ENCODE measurements around the gene ECHS1. TPM values are rescaled to one million over a fixed set of nuclear protein-coding genes. Genes with fewer than 3 reads are reported as not detected.

The ECHS1 gene
- total RNA-seq, 1 experiment from 2014 or later, result 90.7 TPM

DNA sequence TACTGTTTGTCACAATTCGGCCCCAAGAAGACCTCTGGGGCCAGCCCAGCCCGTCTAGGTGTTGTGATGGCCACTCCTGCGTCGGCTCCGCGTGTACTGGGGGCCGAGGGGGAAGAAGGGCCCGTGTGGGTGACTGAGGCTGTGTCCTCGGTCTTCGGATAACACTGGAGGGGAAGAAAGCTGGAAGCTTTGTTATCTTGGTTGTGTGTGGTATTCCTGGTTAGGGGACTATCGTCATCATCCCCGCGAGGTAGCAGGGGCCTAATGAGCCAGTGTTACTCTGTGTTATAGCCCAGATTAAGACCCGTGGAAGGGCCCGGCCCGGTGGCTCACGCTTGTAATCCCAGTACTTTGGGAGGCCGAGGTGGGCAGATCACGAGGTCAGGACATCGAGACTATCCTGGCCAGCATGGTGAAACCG lies 21.7 kb upstream of the ECHS1 start:
- H3K27me3 ChIP-seq (ENCODE audit: insufficient read depth, low read depth), result no peaks in the 10 kb centered on the region
- H3K4me2 ChIP-seq, result peak overlapping the region; percentile 89
- BruUV-seq (replicated peaks), result TSS peak; percentile 34
- peaks cover 10% of the 10 kb centered on the region; the same call in 1 of the 2 replicates for H3F3A ChIP-seq (ENCODE audit: insufficient read depth, low read depth)
- no peak for DNase-seq
- H2AFZ ChIP-seq, result peak overlapping the region; percentile 87
- peaks cover 7% of the 10 kb centered on the region; the same call in 1 of the 2 replicates for H3K4me1 ChIP-seq (replicated peaks; ENCODE audit: insufficient read depth)
- ChIA-PET CTCF (interaction anchor here (0.5 kb wide), 1 partner anchor 34 kb away, joined by 8 read pairs; no protein-coding TSS in a partner anchor), POLR2A (ENCODE audit: unreplicated experiment) (no interaction called here)
- H3K4me3 ChIP-seq, result peak overlapping the region; percentile 97
- no peaks in the 10 kb centered on the region for H3K9me3 ChIP-seq (ENCODE audit: insufficient read depth, low read depth)
- H3K27ac ChIP-seq, result peak overlapping the region; percentile 84
- no peaks in the 10 kb centered on the region for H4K20me1 ChIP-seq (ENCODE audit: insufficient read depth)
- H3K36me3 ChIP-seq (ENCODE audit: low read depth), result no peaks in the 10 kb centered on the region
- TF ChIP-seq, protein P1, sequence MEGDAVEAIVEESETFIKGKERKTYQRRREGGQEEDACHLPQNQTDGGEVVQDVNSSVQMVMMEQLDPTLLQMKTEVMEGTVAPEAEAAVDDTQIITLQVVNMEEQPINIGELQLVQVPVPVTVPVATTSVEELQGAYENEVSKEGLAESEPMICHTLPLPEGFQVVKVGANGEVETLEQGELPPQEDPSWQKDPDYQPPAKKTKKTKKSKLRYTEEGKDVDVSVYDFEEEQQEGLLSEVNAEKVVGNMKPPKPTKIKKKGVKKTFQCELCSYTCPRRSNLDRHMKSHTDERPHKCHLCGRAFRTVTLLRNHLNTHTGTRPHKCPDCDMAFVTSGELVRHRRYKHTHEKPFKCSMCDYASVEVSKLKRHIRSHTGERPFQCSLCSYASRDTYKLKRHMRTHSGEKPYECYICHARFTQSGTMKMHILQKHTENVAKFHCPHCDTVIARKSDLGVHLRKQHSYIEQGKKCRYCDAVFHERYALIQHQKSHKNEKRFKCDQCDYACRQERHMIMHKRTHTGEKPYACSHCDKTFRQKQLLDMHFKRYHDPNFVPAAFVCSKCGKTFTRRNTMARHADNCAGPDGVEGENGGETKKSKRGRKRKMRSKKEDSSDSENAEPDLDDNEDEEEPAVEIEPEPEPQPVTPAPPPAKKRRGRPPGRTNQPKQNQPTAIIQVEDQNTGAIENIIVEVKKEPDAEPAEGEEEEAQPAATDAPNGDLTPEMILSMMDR (conservative IDR thresholded peaks at IDR 0.05), result no peak
- no peak for TF ChIP-seq EZH2 (IDR thresholded peaks at IDR 0.05; ENCODE audit: low read depth)
- no peaks in the 10 kb centered on the region for H3K9me2 ChIP-seq (ENCODE audit: insufficient read depth)
- H3K79me2 ChIP-seq (ENCODE audit: low read depth), result peaks cover 27% of the 10 kb centered on the region
- intact Hi-C loops (cut with micrococcal nuclease; ENCODE audit: unreplicated experiment), result loop anchor here (2.0 to 10.0 kb wide), 2 partner anchors 16 to 70 kb away; partner anchors contain the start of gene PAOX

DNA sequence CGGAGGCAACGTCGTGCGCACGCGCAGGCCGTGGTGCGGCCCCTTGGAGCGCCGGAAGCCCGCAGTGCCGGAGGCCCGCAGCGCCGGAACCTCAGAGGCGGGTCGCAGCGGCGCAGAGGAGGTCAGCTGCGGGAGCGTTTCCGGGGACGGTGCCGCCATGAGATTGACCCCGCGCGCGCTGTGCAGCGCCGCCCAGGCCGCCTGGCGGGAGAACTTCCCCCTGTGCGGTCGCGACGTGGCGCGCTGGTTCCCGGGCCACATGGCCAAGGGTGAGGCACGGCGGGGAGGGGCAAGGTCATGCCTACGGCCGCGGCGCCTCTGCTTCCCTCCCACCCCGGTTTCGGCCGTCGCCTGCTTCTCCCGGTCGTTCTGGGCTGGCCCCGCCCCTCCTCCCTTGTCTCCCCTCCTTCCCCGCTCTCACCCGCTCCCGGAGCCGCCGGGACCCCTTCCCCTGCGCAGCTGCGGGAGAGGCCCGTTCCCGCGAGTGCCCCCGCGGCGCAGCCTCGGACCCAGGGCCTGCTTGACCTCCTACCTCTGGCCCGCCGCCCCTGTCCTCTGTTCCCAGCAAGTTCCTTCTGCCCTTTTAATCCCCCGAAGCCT lies 21.0 kb upstream of the ECHS1 start, which contains the start of gene MTG1:
MTG1 (plus strand) TSS at position 94 of the 600 bp plus-strand sequence; CDS start at position 158, 64 bp downstream.
- Histone ChIP-seq H3K4me1 (replicated peaks; ENCODE audit: insufficient read depth) (peaks cover 7% of the 10 kb centered on the region; the same call in 1 of the 2 replicates), H3K79me2 (ENCODE audit: low read depth) (peaks cover 27% of the 10 kb centered on the region), H3K36me3 (ENCODE audit: low read depth) (no peaks in the 10 kb centered on the region), H3K27ac (peak within 1 kb of the TSS; percentile 84), H3K27me3 (ENCODE audit: insufficient read depth, low read depth) (no peaks in the 10 kb centered on the region), H3K4me3 (peak within 1 kb of the TSS; percentile 97), H2AFZ (peak within 1 kb of the TSS; percentile 87), H3K4me2 (peak within 1 kb of the TSS; percentile 89), H3K9me2 (ENCODE audit: insufficient read depth) (no peaks in the 10 kb centered on the region), H4K20me1 (ENCODE audit: insufficient read depth) (no peaks in the 10 kb centered on the region), H3K9me3 (ENCODE audit: insufficient read depth, low read depth) (no peaks in the 10 kb centered on the region), H3F3A (ENCODE audit: insufficient read depth, low read depth) (peaks cover 12% of the 10 kb centered on the region; the same call in 1 of the 2 replicates)
- BruUV-seq (replicated peaks), result no TSS peak
- ChIA-PET CTCF (no interaction called here), POLR2A (ENCODE audit: unreplicated experiment) (no interaction called here)
- no peak for TF ChIP-seq EZH2 (IDR thresholded peaks at IDR 0.05; ENCODE audit: low read depth)
- TF ChIP-seq, protein P1 (conservative IDR thresholded peaks at IDR 0.05), result no peak
- intact Hi-C loops (cut with micrococcal nuclease; ENCODE audit: unreplicated experiment), result loop anchor here (2.0 to 10.0 kb wide), 2 partner anchors 15 to 69 kb away; partner anchors contain the start of gene PAOX
- peak; percentile 70 to 91 for DNase-seq

DNA sequence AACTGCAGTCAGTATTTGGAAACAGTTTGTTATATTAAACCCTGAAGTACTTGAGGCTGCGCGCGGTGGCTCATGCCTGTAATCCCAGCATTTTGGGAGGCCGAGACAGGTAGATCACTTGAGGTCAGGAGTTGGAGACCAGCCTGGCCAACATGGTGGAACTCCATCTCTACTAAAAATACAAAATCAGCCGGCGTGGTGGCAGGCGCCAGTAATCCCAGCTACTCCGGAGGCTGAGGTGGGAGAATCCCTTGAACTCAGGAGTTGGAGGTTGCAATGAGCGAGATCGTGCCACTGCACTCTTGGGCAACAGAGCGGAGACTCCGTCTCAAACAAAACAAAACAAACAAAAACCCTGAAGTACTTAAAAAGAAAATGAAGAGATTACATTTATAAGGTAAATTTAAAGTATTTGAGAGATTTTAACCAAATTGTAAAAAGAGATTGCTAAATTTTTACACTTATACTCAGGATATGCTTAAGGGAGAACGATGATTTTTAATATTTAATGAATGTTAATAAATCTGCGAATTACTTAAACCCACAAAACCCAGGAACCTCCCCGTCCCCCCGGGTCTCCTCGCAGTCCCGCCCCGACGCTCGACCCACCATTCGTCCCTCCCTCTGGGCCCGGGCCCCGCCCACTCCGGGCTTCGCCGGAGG lies 20.4 kb upstream of the ECHS1 start:
- no peaks in the 10 kb centered on the region for H3K36me3 ChIP-seq (ENCODE audit: low read depth)
- H3K4me3 ChIP-seq, result peak overlapping the region; percentile 97; the same call in 1 of the 2 replicates
- H3K27me3 ChIP-seq (ENCODE audit: insufficient read depth, low read depth), result no peaks in the 10 kb centered on the region
- H3K4me1 ChIP-seq (replicated peaks; ENCODE audit: insufficient read depth), result peaks cover 7% of the 10 kb centered on the region; the same call in 1 of the 2 replicates
- H3F3A ChIP-seq (ENCODE audit: insufficient read depth, low read depth), result peaks cover 15% of the 10 kb centered on the region; the same call in 1 of the 2 replicates
- H4K20me1 ChIP-seq (ENCODE audit: insufficient read depth), result no peaks in the 10 kb centered on the region
- H3K4me2 ChIP-seq, result peak overlapping the region; percentile 89
- no peak overlapping the region for H3K27ac ChIP-seq
- no peaks in the 10 kb centered on the region for H3K9me3 ChIP-seq (ENCODE audit: insufficient read depth, low read depth)
- TSS peak; percentile 41 for BruUV-seq (replicated peaks)
- intact Hi-C loops (cut with micrococcal nuclease; ENCODE audit: unreplicated experiment), result loop anchor here (2.0 to 10.0 kb wide), 2 partner anchors 15 to 69 kb away; partner anchors contain the start of gene PAOX
- POLR2A ChIA-PET (ENCODE audit: unreplicated experiment), result no interaction called here
- H3K9me2 ChIP-seq (ENCODE audit: insufficient read depth), result no peaks in the 10 kb centered on the region
- H2AFZ ChIP-seq, result peak overlapping the region; percentile 64
- TF ChIP-seq, protein P1 (conservative IDR thresholded peaks at IDR 0.05), result no peak
- no peak for TF ChIP-seq EZH2 (IDR thresholded peaks at IDR 0.05; ENCODE audit: low read depth)
- CTCF ChIA-PET, result no interaction called here
- H3K79me2 ChIP-seq (ENCODE audit: low read depth), result peaks cover 27% of the 10 kb centered on the region
- no peak for DNase-seq
